ENCODE data around the gene FCER1A.

FCER1A gene

DNA sequence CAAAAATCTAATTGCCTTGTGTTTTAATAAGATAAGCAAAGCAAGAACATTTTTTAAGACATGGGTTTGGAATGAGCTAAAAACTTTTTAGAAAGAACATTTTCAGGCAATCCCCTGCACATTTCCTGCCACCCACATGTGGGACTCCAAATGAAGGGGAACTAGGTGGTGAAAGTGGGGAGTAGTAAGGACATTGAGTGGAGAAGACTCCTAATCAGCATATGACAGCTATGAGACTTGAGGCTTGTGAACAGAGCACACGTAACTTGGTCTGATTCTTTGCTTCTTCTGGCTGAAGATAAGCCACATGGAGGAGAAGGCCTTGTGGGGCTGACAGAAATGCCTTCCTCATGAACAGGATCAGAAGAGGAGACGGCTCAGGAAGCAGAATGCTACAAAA, 50.3 kb downstream of the FCER1A start:
- no peak for DNase-seq (ENCODE audit: low read depth in 3 of 3)

Data from stimulated activated CD4-positive, alpha-beta T cell treated with anti-CD3 and anti-CD28 coated beads, TNF-alpha, amount 100 ng/mL, for 48 hours (primary cell).